Measurements from ENCODE around the gene RGCC.

DNA sequence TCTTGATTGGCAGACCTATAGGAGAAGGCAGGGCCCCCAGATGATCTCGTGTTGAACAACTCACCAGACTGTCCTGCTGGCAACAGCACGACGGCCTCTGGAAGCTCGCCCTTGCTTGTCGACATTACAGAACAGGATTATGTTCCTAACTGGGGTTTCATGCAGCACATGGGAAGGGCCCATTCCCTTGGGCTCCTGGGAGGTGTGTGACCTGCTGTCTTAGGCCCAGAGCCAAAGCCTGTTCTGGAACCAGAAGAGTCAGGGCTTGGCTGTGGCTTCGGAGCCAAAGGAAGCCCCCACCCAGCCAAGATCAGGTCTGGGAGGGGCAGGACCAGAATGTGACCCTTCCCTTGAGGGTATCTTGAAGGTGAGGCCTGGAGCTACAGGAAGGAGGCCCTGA, 36.9 kb downstream of the RGCC start:
- TF ChIP-seq, protein P1, sequence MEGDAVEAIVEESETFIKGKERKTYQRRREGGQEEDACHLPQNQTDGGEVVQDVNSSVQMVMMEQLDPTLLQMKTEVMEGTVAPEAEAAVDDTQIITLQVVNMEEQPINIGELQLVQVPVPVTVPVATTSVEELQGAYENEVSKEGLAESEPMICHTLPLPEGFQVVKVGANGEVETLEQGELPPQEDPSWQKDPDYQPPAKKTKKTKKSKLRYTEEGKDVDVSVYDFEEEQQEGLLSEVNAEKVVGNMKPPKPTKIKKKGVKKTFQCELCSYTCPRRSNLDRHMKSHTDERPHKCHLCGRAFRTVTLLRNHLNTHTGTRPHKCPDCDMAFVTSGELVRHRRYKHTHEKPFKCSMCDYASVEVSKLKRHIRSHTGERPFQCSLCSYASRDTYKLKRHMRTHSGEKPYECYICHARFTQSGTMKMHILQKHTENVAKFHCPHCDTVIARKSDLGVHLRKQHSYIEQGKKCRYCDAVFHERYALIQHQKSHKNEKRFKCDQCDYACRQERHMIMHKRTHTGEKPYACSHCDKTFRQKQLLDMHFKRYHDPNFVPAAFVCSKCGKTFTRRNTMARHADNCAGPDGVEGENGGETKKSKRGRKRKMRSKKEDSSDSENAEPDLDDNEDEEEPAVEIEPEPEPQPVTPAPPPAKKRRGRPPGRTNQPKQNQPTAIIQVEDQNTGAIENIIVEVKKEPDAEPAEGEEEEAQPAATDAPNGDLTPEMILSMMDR (IDR thresholded peaks at IDR 0.05): no peak
- TF ChIP-seq POLR2A (IDR thresholded peaks at IDR 0.05): no peak
